Retinal pigment epithelial cell (primary cell): ENCODE data around the gene GPR61.
A peak's percentile ranks its signal among the peaks of the same experiment; 100 is the strongest.

Experiments
- DNase-seq: peaks from one replicate; pipeline ENCODE4 v3.0.0-alpha.2; 2010; ENCODE audit warnings: low read depth
- H3K4me3 ChIP-seq: 2 replicates; pipeline ENCODE4 v1.5.1; 2011; ENCODE audit warnings: mild to moderate bottlenecking, low read length, control low read depth, moderate library complexity
- TF ChIP-seq, protein P1 (sequence below): conservative IDR thresholded peaks from 2 replicates; pipeline ENCODE4 v1.5.1; 2011; ENCODE audit warnings: low read depth, low read length, control low read depth, inconsistent platforms

GPR61 gene, protein sequence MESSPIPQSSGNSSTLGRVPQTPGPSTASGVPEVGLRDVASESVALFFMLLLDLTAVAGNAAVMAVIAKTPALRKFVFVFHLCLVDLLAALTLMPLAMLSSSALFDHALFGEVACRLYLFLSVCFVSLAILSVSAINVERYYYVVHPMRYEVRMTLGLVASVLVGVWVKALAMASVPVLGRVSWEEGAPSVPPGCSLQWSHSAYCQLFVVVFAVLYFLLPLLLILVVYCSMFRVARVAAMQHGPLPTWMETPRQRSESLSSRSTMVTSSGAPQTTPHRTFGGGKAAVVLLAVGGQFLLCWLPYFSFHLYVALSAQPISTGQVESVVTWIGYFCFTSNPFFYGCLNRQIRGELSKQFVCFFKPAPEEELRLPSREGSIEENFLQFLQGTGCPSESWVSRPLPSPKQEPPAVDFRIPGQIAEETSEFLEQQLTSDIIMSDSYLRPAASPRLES

DNA sequence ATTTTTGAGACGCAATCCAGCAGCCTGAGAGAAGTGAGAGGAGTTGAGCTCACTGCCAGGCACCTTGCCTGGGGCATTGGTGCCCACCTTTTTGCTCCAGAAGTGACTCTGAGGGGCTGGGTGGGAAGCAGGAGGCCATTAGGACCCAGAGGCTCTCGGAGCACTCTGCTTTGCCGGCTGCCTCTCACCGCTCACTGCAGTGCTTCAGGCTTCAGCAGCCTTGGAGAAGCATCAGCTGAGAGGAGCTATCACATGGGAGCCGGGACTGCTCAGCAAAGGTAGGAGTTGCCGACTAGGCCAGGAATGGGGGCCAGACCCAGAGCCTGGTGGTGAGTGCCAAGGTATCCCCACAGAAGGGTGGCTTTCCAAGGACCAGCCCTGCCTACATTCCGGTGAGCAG, at the start of gene GPR61:
Gene GPR61, plus strand, starts transcription at position 197 of the 400 bp plus-strand sequence. CDS start 3,151 bp downstream, outside the sequence.
- no peak for DNase-seq
- TF ChIP-seq, protein P1, sequence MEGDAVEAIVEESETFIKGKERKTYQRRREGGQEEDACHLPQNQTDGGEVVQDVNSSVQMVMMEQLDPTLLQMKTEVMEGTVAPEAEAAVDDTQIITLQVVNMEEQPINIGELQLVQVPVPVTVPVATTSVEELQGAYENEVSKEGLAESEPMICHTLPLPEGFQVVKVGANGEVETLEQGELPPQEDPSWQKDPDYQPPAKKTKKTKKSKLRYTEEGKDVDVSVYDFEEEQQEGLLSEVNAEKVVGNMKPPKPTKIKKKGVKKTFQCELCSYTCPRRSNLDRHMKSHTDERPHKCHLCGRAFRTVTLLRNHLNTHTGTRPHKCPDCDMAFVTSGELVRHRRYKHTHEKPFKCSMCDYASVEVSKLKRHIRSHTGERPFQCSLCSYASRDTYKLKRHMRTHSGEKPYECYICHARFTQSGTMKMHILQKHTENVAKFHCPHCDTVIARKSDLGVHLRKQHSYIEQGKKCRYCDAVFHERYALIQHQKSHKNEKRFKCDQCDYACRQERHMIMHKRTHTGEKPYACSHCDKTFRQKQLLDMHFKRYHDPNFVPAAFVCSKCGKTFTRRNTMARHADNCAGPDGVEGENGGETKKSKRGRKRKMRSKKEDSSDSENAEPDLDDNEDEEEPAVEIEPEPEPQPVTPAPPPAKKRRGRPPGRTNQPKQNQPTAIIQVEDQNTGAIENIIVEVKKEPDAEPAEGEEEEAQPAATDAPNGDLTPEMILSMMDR, result no peak
- H3K4me3 ChIP-seq, result no peak within 1 kb of the TSS

GRCh38 chr1:109490029-109490933, 49.4 kb upstream of the GPR61 start:
- TF ChIP-seq, protein P1, result peak; percentile 95
- DNase-seq, result no peak
- H3K4me3 ChIP-seq, result no peak overlapping the region

DNA sequence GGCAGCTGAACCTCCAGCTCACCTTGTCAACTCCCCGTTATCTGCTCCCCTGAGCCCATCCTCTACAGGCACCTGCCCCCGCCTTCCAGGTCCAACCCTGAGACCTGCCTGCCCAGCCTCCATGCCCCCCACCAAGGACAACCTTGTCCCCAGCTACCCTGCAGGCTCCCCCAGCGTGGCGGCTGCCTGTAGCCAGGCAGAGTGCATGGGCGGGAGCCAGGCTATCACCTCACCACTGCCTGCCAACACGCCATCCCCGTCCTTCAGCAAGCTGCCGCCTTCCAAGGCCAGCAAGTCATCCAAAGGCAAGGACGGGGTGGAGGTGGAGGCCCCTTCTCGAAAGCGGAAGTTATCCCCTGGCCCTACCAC, 48.8 kb upstream of the GPR61 start:
- TF ChIP-seq, protein P1, result no peak
- no peak overlapping the region for H3K4me3 ChIP-seq
- no peak for DNase-seq

GRCh38 chr1:109491372-109491771, 48.3 kb upstream of the GPR61 start:
- TF ChIP-seq, protein P1, result no peak
- no peak overlapping the region for H3K4me3 ChIP-seq
- no peak for DNase-seq

DNA sequence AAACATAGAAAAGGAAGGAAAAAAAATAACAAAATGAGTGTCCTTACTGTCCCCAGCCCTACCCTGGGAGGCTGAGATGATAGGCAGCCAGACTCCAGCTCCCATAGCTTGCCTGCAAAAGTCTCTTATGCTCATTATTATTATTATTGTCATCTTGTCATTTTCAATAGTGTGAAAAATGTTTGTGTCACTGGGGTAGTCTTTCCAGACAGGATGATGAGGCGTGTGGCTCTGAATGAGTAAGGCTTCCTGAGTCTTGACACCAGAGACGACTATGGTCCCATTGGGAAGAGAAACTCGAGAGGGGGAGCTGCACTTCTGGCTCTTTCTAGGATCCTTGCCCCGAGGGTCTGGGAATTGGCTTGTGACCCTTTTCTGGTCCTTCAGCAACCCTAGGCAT, 46.9 kb upstream of the GPR61 start:
- H3K4me3 ChIP-seq, result no peak overlapping the region
- no peak for DNase-seq
- TF ChIP-seq, protein P1, result no peak

DNA sequence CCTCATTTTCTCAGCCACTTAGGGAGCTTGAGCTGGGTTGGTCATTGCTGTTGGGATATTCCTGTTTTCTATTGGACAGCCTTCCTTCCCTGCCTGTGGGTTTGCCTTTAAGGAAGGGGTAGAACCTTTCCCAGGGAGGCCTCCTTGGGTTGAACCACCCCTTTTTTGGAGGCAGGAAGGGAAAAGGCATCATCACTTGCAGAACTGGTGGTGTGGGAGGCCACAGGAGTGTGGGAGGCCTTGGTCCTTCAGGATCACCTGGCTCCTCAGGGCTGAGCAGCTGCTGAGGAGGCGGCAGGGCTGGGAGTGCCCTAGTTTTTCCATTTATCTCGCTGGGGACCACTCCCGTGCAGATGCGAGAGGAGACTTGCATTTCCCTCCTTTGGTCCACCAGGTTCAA, 46.4 kb upstream of the GPR61 start:
- DNase-seq, result no peak
- TF ChIP-seq, protein P1, result no peak
- no peak overlapping the region for H3K4me3 ChIP-seq
